ENCODE measurements around the gene DNM3.

DNA sequence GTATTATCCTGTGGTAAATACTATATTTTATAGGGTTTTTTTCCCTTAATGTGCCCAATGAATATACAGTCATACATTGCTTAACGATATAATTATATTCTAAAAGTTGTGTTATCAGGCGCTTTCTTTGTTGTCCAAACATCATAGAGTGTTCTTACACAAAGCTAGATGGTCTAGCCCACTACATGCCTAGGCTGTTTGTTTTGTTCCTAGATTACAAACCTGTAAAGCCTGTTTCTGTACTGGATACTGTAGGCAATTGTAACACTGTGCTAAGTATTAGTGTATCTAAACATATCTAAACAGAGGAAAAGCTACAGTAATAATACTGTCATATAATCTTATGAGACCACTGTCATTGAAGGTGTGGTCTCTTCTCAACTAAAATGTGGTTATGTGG lies 336.6 kb downstream of the DNM3 start:
- no peak for TF ChIP-seq CTCF (IDR thresholded peaks at IDR 0.05)
- no peak for TF ChIP-seq EZH2 (IDR thresholded peaks at IDR 0.05; ENCODE audit: borderline replicate concordance, insufficient read depth, low read depth, low read length, poor library complexity, severe bottlenecking)
